HG02840 (cell line): ENCODE results near the gene TBX20.
"Not testable (repeated sequence)": the region's sequence is repeated elsewhere in the genome, so short reads cannot be mapped to it uniquely, and the experiment has no call there.

Experiments
- ATAC-seq: cut with Tn5 transposase; IDR thresholded peaks from one replicate; pipeline ENCODE4 v1.9.1; 2021; ENCODE audit warnings: mild to moderate bottlenecking, moderate library complexity, moderate number of reproducible peaks; ENCODE audit not compliant: unreplicated experiment, low FRiP score

The TBX20 gene

GRCh38 chr7:35173176-35173575 lies 80.7 kb downstream of the TBX20 start:
- not testable (repeated sequence) for ATAC-seq

GRCh38 chr7:35172131-35172530 lies 81.8 kb downstream of the TBX20 start:
- ATAC-seq, result not testable (repeated sequence)

GRCh38 chr7:35167658-35168057 lies 86.2 kb downstream of the TBX20 start:
- not testable (repeated sequence) for ATAC-seq

- not testable (repeated sequence) for ATAC-seq
These were observed 86.7 kb downstream of the TBX20 start for GRCh38 chr7:35167158-35167557.

GRCh38 chr7:35161059-35161740 lies 92.7 kb downstream of the TBX20 start:
- ATAC-seq, result not testable (repeated sequence)
